B cell (primary cell): ENCODE results near the gene PSMD5.

ENCODE experiments used
- EZH2 ChIP-seq: IDR thresholded peaks from 2 replicates; pipeline ENCODE4 v1.6.1; 2012; ENCODE audit warnings: borderline replicate concordance, low read depth, mild to moderate bottlenecking, moderate library complexity, low read length; ENCODE audit not compliant: insufficient read depth, poor library complexity, severe bottlenecking
- TF ChIP-seq, protein P1 (sequence below): fragments of 200-600 bp; IDR thresholded peaks from one replicate; pipeline ENCODE4 v1.8.0; 2022; ENCODE audit warnings: antibody characterized with exemption, mild to moderate bottlenecking

DNA sequence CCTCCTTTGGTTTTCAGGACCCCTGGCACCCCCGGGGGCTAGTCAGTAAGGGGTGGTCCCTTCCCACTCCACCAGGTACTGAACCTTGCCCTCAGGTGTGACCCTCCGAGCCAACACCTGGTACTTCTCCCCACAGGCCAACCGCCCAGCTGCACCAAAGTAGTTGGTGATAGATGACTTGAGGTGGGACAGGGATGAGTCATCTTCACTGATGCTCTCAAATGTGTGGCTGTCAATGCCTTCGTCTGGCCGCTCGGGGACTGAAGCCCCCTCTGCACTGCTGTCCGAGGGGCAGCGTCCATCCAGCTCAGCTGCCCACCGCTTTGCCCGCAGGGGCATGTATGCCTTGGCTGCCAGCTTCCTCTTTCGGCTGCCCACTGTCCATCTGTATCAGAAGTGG is 15.2 kb upstream of the PSMD5 start:
- TF ChIP-seq, protein P1, sequence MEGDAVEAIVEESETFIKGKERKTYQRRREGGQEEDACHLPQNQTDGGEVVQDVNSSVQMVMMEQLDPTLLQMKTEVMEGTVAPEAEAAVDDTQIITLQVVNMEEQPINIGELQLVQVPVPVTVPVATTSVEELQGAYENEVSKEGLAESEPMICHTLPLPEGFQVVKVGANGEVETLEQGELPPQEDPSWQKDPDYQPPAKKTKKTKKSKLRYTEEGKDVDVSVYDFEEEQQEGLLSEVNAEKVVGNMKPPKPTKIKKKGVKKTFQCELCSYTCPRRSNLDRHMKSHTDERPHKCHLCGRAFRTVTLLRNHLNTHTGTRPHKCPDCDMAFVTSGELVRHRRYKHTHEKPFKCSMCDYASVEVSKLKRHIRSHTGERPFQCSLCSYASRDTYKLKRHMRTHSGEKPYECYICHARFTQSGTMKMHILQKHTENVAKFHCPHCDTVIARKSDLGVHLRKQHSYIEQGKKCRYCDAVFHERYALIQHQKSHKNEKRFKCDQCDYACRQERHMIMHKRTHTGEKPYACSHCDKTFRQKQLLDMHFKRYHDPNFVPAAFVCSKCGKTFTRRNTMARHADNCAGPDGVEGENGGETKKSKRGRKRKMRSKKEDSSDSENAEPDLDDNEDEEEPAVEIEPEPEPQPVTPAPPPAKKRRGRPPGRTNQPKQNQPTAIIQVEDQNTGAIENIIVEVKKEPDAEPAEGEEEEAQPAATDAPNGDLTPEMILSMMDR, result no peak
- TF ChIP-seq EZH2, result no peak
